Uterus (tissue), 2 donors: ENCODE results near the gene VPS35.

Source experiments
- POLR2A ChIP-seq, 2 donors: fragments of 450-650 bp; IDR thresholded peaks; one replicate each; pipeline ENCODE4 v1.6.1; 2016; ENCODE audit warnings: antibody characterized with exemption in 2 of 2, mild to moderate bottlenecking in 1 of 2, moderate library complexity in 1 of 2
- TF ChIP-seq, protein P1 (sequence below), 4 experiments: fragments of 200-600 bp in 2 of 4; fragments of 450-650 bp in 2 of 4; sonication (generic) in 2 of 4; IDR thresholded peaks; one replicate each; pipeline ENCODE4 v1.5.1; 2016 to 2019; ENCODE audit warnings: antibody characterized with exemption in 4 of 4, mild to moderate bottlenecking in 2 of 4, moderate library complexity in 1 of 4

DNA sequence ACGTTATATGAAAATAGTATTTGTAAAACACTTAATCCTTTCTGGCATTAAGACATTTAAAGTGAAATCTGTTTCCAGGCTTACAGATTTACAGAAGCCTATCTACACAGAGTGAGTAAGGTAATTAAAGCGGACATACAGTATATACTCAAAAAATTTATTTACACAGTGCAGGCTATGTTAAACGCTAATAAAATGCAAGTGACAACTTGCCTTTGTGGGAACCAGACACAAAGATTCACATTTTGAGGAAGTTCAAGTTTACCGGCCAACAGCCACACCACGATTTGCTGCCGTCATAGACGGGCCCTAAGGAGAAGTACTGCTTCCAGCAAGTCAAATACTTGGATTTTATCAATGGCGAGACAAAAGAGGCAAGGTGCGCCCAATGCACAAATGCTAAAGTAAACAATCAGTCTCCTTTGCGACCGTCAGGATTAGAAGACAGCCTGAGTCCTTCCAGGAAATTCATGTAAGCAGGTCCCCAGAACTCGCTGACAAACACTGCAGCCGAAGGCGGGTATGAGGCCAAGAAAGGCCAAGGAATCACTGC is 801 bp downstream of the VPS35 start:
- TF ChIP-seq, protein P1, sequence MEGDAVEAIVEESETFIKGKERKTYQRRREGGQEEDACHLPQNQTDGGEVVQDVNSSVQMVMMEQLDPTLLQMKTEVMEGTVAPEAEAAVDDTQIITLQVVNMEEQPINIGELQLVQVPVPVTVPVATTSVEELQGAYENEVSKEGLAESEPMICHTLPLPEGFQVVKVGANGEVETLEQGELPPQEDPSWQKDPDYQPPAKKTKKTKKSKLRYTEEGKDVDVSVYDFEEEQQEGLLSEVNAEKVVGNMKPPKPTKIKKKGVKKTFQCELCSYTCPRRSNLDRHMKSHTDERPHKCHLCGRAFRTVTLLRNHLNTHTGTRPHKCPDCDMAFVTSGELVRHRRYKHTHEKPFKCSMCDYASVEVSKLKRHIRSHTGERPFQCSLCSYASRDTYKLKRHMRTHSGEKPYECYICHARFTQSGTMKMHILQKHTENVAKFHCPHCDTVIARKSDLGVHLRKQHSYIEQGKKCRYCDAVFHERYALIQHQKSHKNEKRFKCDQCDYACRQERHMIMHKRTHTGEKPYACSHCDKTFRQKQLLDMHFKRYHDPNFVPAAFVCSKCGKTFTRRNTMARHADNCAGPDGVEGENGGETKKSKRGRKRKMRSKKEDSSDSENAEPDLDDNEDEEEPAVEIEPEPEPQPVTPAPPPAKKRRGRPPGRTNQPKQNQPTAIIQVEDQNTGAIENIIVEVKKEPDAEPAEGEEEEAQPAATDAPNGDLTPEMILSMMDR (IDR thresholded peaks at IDR 0.05): no peak
- no peak for TF ChIP-seq POLR2A (IDR thresholded peaks at IDR 0.05)
